Gastrocnemius medialis (tissue), 4 donors: Measurements from ENCODE around the gene KCNIP3.

Experiments used
- CTCF ChIP-seq, 5 experiments: fragments of 450-650 bp in 3 of 5; fragments of 200-600 bp in 2 of 5; sonication (generic) in 2 of 5; IDR thresholded peaks in 4 of 5; conservative IDR thresholded peaks in 1 of 5; 1 replicate in 4 of 5; 2 replicates in 1 of 5; pipeline ENCODE4 v1.5.1; 2016 to 2019; ENCODE audit warnings: antibody characterized with exemption in 5 of 5, mild to moderate bottlenecking in 3 of 5, moderate library complexity in 3 of 5
- POLR2A ChIP-seq, 2 donors: fragments of 450-650 bp; IDR thresholded peaks; one replicate each; pipeline ENCODE4 v1.6.1; 2017; ENCODE audit warnings: antibody characterized with exemption in 2 of 2, mild to moderate bottlenecking in 2 of 2, moderate library complexity in 2 of 2

DNA sequence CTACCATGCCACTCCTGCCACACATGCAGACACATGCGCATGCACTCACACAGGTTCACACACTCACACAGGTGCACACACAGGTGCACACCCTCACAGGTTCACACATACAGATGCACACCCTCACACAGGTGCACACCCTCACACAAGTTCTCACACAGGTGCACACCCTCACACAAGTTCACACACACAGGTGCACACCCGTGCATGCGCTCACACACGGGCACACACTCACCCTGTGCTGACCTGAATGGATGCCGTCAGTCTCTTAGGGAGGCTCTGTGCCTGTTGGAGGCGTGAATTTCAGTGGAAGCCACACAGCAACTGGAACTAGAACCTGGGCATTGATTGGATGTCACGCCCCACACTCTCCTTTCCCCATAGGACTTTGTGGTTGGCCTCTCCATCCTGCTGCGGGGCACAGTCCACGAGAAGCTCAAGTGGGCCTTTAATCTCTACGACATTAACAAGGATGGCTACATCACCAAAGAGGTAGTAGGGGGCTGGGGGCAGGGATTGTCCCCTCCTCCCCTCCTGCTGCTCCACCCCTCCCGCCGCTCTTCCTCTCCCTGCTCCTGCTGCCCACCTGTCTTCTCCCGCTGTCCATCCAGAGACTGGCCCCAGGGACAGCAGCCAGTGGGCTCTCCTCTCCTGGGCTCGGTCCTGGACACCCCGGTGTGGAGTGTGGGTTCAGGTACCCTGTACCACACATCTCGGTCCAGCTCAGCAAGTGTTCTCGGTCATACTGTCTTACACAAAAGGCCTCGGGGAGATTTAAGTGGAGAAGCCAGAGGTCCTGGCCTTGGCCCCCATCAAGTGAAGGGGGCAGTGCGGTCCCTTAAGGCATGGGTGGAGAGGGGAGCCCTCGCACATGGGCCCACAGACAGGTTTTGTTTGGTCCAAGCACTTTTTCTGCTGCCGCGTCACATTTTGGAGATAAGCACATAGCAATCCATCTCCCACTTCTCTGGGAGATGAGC, 84.4 kb downstream of the KCNIP3 start:
- no peak for TF ChIP-seq CTCF (IDR thresholded peaks at IDR 0.05 in 4 of 5, conservative IDR thresholded peaks at IDR 0.05 in 1 of 5)
- no peak for TF ChIP-seq POLR2A (IDR thresholded peaks at IDR 0.05)
